ES-I3 (cell line): ENCODE results near the gene TOX2.

Experiments used
- H3K36me3 ChIP-seq: 2 replicates; pipeline ENCODE4 v1.6.1; 2013; ENCODE audit warnings: mild to moderate bottlenecking, low read length, control low read depth, moderate library complexity; ENCODE audit not compliant: insufficient read depth
- H3K4me1 ChIP-seq: 2 replicates; pipeline ENCODE4 v1.6.1; 2013; ENCODE audit warnings: mild to moderate bottlenecking, control low read depth, low read length; ENCODE audit not compliant: insufficient read depth
- H3K9ac ChIP-seq: 2 replicates; pipeline ENCODE4 v1.6.1; 2013; ENCODE audit warnings: low read depth, mild to moderate bottlenecking, low read length, moderate library complexity
- H3K9me3 ChIP-seq: 2 replicates; pipeline ENCODE4 v1.6.1; 2013; ENCODE audit warnings: mild to moderate bottlenecking, low read length, moderate library complexity; ENCODE audit not compliant: control insufficient read depth, insufficient read depth

TOX2 gene

DNA sequence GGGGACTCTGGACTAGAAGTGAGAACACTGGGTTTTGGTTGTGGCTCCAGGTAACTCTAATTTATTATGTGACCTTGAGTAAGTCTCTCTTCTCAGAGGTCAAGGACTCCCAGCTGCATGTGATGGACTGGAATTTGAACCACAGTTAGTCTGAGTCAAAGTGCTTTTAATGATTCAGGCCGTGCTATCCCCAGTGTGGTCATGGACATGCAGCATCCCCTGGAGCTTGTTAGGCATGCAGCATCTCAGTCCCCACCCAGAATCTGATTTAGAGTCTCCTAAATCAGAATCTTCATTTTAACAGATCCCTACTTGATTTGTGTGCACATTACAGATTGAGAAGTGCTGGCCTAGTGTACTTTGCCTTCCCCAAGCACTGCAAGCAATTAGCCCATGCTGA lies 74.2 kb downstream of the TOX2 start:
- 0 out of 2 replicates have a peak, but pooled peaks cover 3% of the 10 kb centered on the region for H3K9me3 ChIP-seq
- peaks cover 10% of the 10 kb centered on the region; the same call in 1 of the 2 replicates for H3K4me1 ChIP-seq
- no peak overlapping the region for H3K9ac ChIP-seq
- no peaks in the 10 kb centered on the region for H3K36me3 ChIP-seq

DNA sequence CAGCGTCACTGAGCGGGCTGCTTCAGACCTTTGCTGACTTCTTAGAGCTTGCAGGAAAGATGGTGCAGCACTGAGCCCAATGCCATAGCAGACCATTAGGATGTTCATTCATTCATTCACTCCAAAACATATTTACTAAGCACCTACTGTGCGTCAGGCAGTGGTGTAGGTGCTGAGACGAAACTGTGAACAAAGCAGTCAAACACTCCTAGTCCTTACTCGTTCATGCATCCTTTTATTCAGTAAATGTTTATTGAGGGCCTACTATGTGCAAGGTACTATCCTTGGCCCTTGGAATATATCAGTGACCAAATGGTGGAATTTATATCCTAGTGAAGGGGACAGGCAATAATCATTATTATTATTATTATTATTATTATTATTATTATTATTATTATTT lies 76.6 kb downstream of the TOX2 start:
- H3K9me3 ChIP-seq = 0 out of 2 replicates have a peak, but pooled peaks cover 3% of the 10 kb centered on the region
- no peak overlapping the region for H3K9ac ChIP-seq
- H3K36me3 ChIP-seq = no peaks in the 10 kb centered on the region
- no peaks in the 10 kb centered on the region for H3K4me1 ChIP-seq

DNA sequence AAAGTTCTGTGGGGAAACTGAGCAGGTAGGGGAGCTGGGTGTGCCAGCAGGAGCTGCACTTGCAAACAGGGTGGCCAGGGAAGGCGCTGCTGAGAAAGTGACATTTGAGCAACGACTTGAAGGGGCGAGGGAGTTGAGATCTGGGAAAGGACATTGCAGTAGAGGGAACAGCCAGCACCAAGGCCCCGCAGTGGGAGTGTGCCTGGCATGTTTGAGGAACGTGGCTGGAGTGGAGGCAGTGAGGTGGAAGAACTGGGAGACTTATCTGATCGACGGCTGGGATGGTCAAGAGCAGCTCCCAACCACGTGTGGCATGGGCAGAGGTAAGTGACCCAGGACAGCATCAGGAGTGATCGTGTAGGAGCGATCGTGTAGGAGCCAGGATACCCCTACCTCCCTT lies 77.3 kb downstream of the TOX2 start:
- H3K4me1 ChIP-seq = no peaks in the 10 kb centered on the region
- H3K36me3 ChIP-seq = no peaks in the 10 kb centered on the region
- H3K9ac ChIP-seq = no peak overlapping the region
- 0 out of 2 replicates have a peak, but pooled peaks cover 3% of the 10 kb centered on the region for H3K9me3 ChIP-seq

DNA sequence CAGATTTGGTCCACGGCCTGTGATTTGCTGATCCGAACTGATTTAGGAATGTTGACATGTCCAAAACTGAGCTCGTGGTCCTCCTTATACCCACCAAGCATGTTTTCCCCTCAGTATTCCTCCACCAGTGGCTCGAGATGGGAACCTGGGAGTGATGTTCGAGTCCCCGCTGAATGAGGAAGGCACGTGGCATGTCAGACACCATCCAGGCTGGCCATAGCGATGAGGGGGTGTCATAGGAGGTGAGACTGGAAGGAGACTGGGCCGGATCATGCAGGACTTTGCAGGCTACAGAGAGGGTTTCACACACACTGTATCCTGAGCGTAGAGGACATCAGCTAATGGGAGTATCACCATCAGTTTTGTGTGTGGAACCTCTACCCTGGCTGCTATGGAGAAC lies 78.2 kb downstream of the TOX2 start:
- H3K9me3 ChIP-seq = 0 out of 2 replicates have a peak, but pooled peaks cover 3% of the 10 kb centered on the region
- no peak overlapping the region for H3K9ac ChIP-seq
- H3K36me3 ChIP-seq = no peaks in the 10 kb centered on the region
- H3K4me1 ChIP-seq = no peaks in the 10 kb centered on the region

DNA sequence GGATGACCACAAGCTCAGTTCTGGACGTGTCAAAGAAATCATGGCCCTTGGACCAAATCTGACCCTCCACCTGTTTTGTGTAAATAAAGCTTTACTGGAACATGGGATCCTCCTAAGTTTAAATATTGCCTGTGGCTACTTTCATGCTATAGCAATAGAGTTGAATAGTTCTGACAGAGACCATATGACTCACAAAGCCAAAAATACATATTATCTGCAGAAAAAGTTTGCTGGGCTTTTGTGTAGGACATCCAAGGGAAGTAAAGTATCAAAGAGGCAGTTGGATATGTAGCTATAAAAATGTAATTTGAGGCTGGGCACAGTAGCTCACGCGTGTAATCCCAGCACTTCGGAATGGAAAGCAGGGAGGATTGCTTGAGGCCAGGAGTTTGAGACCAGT lies 78.9 kb downstream of the TOX2 start:
- Histone ChIP-seq H3K36me3 (no peaks in the 10 kb centered on the region), H3K4me1 (no peaks in the 10 kb centered on the region), H3K9ac (no peak overlapping the region), H3K9me3 (0 out of 2 replicates have a peak, but pooled peaks cover 3% of the 10 kb centered on the region)

DNA sequence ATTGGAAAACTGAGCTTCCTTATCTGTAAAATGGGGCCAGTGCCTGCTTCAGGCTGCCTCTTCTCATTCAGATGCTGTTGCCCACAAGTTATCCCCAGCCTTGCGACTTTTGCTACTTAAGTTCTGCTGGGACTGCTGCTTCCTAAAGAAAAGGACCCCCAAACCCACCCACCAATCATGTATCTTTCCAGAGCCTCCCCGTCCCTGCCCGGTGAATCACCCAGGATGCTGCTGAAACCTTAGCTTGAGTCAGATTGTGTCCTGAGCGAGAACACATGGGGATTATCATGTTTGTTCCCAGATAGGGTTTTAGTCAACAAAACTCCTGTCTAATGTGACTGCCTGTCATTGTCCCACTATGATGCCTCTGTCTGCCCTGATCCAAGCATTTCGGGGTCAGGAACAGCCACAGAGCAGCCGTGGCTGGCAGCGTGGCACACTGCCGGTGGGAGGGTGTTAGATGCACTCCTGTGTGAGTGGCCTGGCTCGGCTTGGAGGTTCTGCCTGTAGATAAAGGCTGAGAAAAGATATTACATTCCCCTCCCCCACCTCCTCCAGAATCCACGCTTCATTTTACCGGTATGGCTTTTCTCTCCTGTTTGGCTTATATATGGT lies 79.9 kb downstream of the TOX2 start:
- Histone ChIP-seq H3K9ac (no peak overlapping the region), H3K4me1 (no peaks in the 10 kb centered on the region), H3K36me3 (no peaks in the 10 kb centered on the region), H3K9me3 (0 out of 2 replicates have a peak, but pooled peaks cover 2% of the 10 kb centered on the region)

DNA sequence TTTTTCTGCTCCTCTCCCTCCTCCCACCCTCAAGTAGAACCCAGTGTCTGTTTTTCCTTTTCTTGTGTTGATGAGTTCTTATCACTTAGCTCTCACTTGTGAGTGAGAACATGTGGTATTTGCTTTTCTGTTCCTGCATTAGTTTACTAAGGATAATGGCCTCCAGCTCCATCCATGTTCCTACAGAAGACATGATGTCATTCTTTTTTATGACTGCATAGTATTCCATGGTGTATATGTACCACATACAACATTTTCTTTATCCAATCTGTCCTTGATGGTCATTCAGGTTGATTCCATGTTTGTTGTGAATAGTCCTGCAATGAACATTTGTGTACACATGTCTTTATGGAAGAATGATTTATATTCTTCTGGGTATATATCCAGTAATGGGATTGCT lies 81.0 kb downstream of the TOX2 start:
- Histone ChIP-seq H3K9ac (no peak overlapping the region), H3K4me1 (no peaks in the 10 kb centered on the region), H3K9me3 (no peaks in the 10 kb centered on the region)

DNA sequence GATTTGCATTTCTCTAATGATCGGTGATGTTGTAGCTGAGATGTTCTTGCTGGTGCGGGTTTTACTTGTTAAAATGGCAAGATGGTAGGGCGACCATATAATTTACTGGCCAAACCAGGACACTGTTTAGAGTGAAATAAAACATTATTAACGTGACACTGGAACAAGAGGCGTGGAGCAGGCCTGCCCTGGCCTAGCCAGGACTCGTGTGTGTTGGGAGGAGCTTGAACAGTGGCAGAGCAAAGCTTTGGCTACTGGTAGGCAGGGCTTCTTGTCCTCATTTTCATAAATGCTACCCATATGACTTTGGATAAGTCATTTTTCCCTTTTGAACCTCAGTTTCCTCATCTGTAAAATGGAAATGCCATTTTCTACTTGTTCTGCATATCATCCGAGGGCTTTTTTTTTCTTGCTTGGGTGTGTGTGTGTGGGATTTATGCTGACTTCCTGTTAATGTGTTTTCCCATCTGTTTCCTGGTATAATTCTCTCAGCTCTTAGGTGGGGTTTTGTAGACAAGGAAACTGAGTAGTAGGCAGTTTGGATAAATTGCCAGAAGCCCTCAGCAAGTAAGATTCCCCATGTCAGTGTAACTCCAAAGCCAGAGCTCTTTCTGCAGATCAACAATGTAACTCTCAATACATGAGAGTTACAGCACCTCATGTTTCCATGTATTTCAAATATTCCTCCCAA lies 81.7 kb downstream of the TOX2 start:
- H3K9ac ChIP-seq = no peak overlapping the region
- no peaks in the 10 kb centered on the region for H3K4me1 ChIP-seq
- H3K36me3 ChIP-seq = no peaks in the 10 kb centered on the region
- no peaks in the 10 kb centered on the region for H3K9me3 ChIP-seq

More for the DNA sequence above, 81.0 kb downstream of the TOX2 start:
- H3K36me3 ChIP-seq = no peaks in the 10 kb centered on the region

DNA sequence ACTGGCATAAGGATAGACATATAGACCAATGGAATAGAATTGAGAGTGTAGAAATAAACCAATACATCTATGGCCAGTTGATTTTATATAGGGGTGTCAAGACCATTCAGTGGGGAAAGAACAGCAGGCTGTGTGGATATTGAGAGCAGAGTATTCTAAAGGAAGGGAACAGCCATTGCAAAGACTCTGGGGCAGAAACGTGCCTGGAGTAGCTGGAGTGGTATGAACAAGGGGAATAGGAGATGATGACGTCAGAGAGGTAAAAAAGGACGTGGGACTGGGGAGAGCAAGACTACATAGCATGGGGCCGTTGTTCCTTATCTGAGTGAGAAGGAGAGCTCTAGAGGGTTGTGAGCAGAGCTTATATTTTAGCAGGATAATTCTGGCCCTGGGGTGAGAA lies 85.2 kb downstream of the TOX2 start:
- Histone ChIP-seq H3K9ac (no peak overlapping the region), H3K36me3 (no peaks in the 10 kb centered on the region), H3K4me1 (no peaks in the 10 kb centered on the region), H3K9me3 (no peaks in the 10 kb centered on the region)

DNA sequence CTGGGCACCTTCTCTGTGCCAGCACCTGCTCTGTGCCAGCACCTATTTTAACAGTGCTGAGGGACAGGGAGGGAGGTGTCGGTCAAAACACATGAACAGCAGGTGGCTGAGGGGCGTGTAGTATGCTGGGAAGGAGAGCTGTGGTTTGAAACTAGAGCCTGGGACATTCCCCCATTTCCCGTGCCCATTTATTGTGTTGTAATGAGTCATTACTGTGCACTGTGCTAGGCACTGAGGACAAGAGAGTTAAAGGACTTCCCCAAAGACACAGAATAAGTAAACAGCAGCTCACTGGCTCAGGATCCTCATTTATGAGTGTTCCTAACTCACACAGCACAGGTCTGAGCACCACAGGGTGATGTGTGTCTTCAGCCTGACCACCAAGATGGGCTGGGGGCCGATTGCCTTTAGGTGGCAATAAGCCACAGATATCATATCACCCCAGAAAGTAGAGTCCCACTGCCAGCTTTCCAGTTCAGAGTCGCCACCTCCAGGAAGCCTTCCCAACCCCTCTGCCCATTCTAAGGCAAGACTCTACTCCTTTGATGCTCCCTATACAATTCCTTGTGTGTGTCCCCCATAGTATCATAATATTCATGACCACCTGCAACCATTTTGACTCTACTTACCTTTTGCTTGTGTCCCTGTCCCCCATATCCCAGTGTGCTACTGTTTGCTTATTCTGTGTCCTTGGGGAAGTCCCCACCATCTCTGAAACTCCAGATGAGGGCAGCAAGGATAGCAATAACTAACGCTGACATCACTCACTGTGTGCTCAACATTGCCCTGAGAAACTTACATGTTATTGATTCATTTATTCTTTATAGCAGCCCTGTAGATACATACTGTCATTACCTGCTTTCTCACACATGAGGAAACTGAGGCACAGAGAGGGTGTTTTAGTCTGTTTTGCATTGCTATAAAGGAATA lies 87.3 kb downstream of the TOX2 start:
- no peaks in the 10 kb centered on the region for H3K9me3 ChIP-seq
- H3K36me3 ChIP-seq = no peaks in the 10 kb centered on the region
- no peaks in the 10 kb centered on the region for H3K4me1 ChIP-seq
- H3K9ac ChIP-seq = no peak overlapping the region

DNA sequence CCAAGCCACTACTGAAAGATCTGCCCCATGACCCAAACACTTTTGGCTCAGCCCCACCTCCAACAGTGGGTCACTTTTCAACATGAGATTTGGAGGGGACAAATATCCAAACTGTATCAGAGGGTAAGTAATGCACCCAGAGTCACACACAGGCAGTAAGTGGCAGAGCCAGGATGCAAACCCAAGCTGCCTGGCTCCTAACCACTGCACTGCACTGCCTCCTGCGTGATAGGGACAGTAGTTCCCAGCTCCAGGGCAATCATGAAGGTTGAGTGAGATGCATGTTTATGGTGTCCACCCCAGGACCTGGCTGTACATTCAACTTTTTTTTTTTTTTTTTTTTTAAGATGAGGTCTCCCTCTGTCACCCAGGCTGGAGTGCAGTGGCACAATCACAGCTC lies 88.2 kb downstream of the TOX2 start:
- no peaks in the 10 kb centered on the region for H3K4me1 ChIP-seq
- no peaks in the 10 kb centered on the region for H3K9me3 ChIP-seq
- H3K9ac ChIP-seq = no peak overlapping the region
- no peaks in the 10 kb centered on the region for H3K36me3 ChIP-seq

DNA sequence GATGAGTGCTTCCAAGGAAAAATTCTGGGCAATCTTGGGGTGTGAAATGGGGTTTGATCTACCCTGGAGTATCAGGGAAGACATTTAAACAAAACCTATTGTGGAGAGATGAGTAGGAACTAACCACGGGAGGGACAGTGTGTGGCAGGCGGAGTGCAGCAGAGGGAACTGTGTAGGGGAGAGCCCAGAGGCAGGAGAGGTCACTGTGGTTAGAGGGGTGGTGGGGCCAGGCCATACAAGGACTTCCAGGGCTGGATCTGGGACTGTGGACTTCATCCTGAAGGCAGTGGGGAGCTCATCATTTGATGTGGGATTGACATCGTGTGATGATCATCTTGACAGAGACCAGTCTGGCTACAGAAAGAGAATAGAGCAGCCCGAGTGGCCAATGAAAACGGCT lies 89.0 kb downstream of the TOX2 start:
- Histone ChIP-seq H3K9me3 (no peaks in the 10 kb centered on the region), H3K4me1 (no peaks in the 10 kb centered on the region), H3K36me3 (no peaks in the 10 kb centered on the region), H3K9ac (no peak overlapping the region)

DNA sequence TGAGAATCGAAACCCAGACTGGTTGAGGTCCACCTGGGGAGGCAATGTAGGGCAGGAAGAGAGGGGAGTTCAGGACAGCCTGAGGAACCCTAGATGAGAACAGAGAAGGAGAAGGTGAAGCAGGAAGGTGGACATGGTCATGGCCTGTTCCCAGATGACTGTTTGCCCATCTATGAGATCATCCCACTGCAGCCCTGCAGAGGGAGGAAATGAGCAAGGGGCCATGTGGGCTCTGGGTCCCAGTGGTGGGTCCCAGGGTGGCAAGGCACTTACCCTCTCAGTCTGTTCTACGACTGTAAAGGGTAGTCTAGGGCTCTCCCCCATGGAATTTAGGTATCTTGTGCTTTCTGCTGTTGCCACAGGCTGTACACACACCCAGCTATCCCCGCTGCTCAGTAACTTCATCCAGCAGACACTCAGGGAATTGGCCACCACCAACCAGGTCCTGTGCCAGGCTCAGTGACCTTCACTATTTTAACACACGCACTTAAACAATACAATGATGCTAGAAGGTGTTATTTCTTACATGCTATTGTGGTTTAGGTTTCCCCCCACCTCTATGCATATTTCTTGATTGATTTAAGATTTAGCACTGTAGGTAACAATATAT lies 89.8 kb downstream of the TOX2 start:
- Histone ChIP-seq H3K9ac (no peak overlapping the region), H3K36me3 (no peaks in the 10 kb centered on the region), H3K9me3 (no peaks in the 10 kb centered on the region), H3K4me1 (no peaks in the 10 kb centered on the region)

DNA sequence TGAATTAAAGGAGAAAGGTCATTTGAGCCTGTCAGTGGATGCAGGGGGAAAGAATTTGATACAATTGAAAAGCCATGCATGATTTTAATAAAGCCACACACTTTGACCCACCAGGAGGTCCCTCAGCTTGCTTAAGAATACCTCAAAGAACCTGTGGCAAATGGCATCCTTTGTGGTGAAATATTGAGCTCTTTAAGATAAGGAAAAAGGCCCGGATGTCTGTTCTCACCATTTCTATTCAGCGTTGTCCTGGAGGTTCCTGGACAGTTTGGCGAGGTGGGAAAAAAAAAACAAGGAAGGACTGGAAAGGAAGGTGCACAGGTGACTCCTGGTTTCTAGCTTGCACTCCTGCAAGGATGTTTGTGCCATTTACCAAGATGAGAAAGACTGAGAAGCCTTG lies 91.0 kb downstream of the TOX2 start:
- Histone ChIP-seq H3K9ac (no peak overlapping the region), H3K9me3 (no peaks in the 10 kb centered on the region), H3K36me3 (no peaks in the 10 kb centered on the region), H3K4me1 (no peaks in the 10 kb centered on the region)
